Measurements from ENCODE around the gene PI4KB. TPM values are rescaled to one million over a fixed set of nuclear protein-coding genes. Genes with fewer than 3 reads are reported as not detected.
"Not testable (repeated sequence)": the region's sequence is repeated elsewhere in the genome, so short reads cannot be mapped to it uniquely, and the experiment has no call there.

Gene PI4KB
- polyA plus RNA-seq (2013, experiment 1 of 2; ENCODE audit: insufficient read length) = 48.5 TPM
- 45.5 TPM for polyA plus RNA-seq (2013, experiment 2 of 2; ENCODE audit: insufficient read length)

- DNase-seq = peak; percentile 99
These were observed at the start of gene PI4KB for GRCh38 chr1:151327223-151327902. TSS of gene PI4KB (minus strand) at chr1:151327416. CDS start at chr1:151316481, 10,935 bp downstream.

GRCh38 chr1:151373196-151373595 is 46.0 kb upstream of the PI4KB start:
- DNase-seq = no peak

DNA sequence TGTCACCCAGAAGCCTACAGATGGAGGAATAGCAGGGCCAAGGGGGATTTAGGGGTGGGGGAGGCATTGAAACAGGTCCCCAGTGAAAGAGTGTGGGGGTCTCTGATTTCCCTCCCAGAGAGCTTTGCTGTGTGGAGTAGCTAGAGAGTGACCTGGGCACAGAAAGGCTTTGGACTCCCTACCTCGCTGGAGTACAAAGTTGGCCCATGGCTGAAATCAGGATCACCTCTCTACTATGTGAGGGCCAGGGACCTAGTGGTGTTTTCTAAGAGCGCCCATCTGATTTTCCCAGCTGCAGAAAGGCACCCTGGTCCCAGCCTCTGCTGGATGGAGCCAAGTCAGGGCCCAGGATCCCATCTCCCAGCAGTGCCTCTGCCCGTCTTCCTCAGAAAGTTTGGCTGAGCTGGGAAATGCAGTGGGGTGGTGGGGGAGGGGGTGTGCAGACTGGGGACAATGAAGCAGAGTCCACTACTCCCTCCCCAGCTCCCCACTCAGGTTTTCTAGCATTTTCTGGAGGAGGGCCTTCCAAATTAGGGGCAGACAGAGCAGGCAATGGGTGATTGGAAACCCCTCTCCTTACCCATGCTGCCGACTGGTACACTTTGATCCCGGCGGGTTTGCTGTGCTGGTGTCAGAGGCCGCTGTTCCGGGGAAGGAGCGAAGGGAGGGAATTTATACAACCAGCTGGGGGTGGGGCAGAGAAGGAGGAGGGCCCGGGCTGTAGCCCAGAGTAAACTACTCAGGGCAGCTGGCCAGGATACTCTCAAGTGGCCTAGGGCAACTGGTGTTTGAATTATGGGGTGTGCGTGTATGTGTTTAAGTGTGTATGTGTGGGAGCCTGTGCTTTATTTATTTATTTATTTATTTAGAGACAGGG is 45.1 kb upstream of the PI4KB start, which contains the start of gene SELENBP1:
Gene SELENBP1 (minus strand): TSS at position 648 of the 877 bp plus-strand sequence. CDS start 64 bp downstream, at position 584.
- DNase-seq = peak; percentile 56

DNA sequence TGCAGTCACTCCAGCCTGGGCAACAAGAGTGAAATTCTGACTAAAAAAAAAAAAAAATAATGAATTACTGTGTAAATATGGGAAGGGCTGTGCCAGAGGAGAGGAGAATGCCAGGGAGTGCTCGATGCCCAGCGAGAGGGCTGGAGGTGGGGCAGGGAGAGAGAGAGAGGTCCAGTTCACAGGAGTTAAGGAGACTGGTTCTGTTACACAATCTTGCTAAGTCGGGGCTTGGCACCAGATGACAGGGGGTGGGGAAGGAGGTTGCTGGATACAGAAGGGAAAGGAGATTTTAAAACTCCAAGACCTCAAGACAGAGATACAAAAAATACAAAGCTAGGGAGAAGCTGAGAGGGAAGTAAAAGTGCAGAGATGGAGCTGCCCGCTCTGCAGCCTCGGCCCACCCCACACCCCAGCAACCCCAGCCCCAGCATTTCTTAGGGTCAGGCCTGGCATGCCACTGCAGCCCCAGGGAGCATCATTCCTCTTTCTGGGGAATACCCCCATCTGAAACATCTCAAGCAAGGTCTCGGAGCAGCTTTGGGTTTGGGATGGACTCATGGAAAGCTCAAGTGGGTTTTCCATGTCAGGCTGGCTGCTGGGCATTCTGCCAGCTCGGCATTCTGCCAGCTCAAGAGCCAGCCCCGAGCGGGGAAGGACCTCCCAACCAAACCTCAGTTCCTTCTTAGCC is 44.3 kb upstream of the PI4KB start:
- DNase-seq = peak; percentile 28

DNA sequence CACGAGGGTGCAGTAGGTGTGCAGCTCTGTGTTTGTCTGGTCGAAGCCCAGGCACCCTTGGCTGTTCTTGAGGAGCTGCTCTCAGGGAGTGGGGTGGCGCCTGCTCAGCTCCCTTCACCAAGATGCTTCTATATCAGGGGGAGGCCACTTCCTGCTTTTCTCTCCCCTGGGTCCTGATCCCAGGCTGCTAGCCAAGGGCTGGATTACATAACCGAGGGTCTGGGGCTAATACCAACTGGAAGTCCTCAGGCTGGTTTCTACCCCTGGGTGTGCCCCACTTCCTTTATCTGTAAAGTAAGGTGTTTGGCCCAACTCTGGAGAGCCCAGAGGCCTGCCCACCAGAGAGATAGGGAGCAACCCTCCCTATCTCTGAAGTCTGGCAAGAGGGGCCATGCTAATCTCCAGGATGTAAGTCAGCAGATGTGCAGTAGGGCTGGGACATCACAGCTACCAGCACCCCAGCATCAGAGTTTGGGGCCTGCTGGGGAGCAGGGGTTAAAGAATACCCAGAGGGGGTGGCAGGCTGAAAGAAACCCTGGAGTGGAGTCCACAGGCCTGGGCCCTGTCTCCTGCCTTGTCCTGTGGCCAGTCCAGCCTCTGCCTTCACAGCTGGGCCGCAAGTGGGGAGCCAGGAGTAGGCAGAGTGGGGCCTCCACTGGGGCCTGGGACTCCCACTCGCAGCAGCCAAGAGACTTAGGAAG is 43.1 kb upstream of the PI4KB start:
- DNase-seq = no peak

DNA sequence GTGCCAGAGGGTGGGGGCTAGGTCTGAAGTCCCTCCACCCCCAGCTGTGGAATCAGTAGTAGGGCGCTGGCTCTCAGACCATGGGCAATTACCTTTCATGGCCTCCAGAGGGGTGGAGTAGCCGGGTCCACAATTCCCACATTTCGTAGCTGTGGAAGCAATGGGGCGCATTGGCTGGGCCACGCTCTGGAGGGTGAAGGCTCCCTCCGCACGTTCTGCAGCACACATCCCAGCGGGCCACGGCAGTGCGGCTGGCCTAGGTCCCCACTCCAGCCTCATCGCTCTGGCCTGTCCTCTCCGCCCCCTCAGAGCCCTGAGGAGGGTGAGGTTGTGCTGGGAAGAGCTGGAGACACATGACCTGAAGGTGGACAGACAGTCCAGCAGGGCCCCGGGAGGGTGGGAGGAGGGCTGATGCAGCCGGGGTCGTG is 42.4 kb upstream of the PI4KB start:
- DNase-seq = no peak

GRCh38 chr1:151369302-151369610 is 42.0 kb upstream of the PI4KB start:
- DNase-seq = no peak

GRCh38 chr1:151368393-151369301 is 41.4 kb upstream of the PI4KB start:
- no peak for DNase-seq

DNA sequence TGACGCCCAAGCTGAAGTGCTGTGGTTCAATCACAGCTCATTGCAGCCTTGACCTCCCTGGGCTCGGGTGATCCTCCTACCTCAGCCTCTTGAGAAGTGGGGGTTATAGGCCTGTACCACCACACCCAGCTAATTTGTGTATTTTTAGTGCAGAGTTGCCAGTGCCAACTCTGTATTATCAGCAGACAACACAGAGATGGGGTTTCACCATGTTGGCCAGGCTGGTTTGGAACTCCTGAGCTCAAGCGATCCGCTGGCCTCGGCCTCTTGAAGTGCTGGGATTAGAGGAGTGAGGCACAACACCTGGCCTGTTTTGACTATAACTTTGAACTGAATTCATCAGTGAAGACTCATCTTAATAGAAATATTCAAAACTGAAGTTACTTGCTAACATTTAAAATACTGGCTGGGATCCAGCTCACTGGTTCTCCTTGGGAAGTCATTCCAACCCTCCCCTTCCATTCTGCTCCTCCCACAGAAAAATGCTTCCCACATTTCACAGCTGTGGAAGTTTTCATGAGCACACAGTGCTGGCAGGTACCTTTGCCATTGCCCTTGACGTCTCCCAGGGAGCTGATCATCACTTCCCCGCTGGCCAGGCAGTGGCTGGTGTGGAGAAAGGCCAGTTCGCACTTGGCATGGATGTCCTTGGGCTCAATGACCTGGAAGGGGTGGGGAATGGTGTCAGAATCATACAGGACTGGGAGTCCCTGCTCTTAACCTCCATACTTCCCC is 40.6 kb upstream of the PI4KB start:
- no peak for DNase-seq

GRCh38 chr1:151364996-151365395 is 37.8 kb upstream of the PI4KB start:
- DNase-seq = no peak

GRCh38 chr1:151362308-151363155 is 35.3 kb upstream of the PI4KB start:
- no peak for DNase-seq

- DNase-seq = no peak
These were observed 34.7 kb upstream of the PI4KB start for GRCh38 chr1:151361883-151362282.

GRCh38 chr1:151356696-151357095 is 29.5 kb upstream of the PI4KB start:
- DNase-seq = no peak

- no peak for DNase-seq
These were observed 25.0 kb upstream of the PI4KB start for GRCh38 chr1:151352021-151352718.

DNA sequence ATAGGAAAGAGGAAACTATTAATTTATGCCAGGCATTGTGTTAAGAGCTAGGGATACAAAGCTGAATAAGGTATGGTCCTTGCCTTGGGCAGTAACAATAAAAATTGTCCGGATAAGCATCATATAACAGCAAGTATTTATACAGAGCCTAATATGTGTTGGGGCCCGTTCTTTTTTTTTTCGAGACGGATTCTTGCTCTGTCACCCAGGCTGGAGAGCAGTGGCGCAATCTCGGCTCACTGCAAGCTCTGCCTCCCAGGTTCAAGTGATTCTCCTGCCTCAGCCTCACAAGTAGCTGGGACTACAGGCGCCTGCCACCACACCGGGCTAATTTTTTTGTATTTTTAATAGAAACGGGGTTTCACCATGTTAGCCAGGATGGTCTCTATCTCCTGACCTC is 23.1 kb upstream of the PI4KB start:
- not testable (repeated sequence) for DNase-seq

DNA sequence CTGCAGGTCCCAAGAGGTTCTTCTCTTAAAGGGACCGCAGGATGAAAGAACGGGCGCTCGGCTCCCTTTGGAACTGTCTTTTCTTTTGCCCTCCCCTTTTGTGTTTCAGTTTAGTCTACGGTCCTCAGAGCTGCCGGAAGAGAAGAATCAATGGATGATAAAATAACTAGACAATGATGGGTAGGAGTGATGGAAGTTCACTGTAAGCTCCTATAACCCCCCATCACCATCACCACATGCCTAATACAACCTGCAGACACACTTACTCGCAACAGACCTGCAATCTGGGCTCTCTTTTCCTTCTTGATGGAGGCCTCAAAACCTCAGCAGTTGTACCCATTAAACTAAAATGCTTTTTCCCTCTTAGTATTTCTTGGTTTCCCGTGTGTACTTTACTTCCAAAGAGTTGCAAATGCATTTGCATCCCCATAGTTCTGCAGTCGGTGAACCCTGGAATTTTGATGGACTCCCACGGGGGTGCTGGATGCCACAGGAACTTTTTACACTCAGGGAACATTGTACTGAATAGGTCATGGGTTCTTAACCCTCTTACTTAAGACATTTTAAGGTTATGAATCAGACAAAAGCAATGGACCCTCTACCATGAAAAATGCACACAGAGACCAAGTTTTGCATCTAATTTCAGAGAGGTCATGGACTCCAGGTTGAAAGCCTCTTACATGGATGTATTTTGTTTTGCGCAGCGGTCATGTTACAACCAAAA is 20.5 kb upstream of the PI4KB start:
- no peak for DNase-seq

DNA sequence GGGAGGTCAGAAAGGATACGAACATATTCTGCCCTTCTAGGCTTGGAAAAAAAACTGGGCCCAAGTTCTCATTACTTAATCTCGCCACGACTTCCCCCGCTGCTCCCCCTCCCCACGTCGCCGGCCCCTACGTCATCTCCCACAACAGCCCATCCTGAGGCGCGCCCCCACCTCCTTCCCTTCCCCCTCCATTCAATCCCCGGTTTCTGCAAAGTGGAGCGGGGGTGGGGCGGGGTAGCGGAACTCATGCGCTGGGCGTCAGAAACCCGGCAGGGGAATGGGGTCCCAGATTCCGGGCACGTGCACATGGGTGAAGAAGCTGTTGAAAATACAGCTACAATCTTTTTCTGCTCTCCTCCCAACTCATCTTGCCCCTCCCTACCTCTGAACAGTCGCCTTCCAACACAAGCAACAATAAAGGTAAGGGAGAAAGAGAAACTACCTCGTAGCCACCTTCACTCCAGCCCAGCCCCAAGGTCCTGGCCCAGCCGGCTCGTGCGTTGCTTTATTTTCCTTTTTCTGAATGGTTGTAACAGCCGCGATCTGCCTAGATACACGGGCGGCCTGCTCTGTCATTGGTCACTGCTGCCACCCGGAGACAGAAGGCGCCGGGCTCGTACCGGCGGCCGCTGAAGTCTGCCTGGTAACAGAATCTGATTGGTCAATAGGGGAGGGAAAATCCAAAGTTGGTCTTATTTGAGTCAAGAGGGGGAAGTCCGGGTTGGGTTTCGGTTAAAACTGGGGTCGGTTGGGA is 19.7 kb upstream of the PI4KB start, which contains the start of gene RFX5:
Gene RFX5 (minus strand): TSS at position 484 of the 754 bp plus-strand sequence. CDS start 932 bp downstream, outside the sequence.
- DNase-seq = peak; percentile 97

Measured in fibroblast of skin of abdomen (primary cell).